B cell (primary cell): ENCODE results near the gene SERPINA4.

Experiments
- CTCF ChIP-seq: fragments of 200-600 bp; IDR thresholded peaks from one replicate; pipeline ENCODE4 v1.8.0; 2022; ENCODE audit warnings: antibody characterized with exemption, mild to moderate bottlenecking
- EZH2 ChIP-seq: IDR thresholded peaks from 2 replicates; pipeline ENCODE4 v1.6.1; 2012; ENCODE audit warnings: borderline replicate concordance, low read depth, mild to moderate bottlenecking, moderate library complexity, low read length; ENCODE audit not compliant: insufficient read depth, poor library complexity, severe bottlenecking

GRCh38 chr14:94593376-94593748 is 32.1 kb downstream of the SERPINA4 start:
- TF ChIP-seq CTCF (no peak), EZH2 (no peak)
